Measurements from ENCODE around the gene DRAXIN.

DRAXIN gene

DNA sequence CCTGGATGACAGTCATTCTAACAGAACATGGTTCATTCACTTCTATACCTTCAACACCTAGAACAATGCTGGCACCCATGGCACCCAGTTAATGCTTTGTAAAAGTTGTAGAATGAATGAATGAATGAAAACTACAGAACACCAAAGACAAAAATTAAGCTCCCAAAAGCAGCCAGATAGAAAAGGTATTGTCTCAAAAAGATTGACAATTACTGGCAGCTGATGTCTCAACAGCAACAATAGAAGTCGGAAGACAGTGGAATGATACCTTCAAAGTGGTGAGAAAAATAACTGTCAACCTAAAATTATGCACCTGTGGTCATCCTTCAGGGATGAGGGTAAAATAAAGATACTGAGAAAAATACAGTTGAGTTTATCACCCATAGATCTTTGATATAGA lies 65.5 kb downstream of the DRAXIN start:
- no peak for DNase-seq (ENCODE audit: extremely low read depth, low read depth)
- TF ChIP-seq, protein P1, sequence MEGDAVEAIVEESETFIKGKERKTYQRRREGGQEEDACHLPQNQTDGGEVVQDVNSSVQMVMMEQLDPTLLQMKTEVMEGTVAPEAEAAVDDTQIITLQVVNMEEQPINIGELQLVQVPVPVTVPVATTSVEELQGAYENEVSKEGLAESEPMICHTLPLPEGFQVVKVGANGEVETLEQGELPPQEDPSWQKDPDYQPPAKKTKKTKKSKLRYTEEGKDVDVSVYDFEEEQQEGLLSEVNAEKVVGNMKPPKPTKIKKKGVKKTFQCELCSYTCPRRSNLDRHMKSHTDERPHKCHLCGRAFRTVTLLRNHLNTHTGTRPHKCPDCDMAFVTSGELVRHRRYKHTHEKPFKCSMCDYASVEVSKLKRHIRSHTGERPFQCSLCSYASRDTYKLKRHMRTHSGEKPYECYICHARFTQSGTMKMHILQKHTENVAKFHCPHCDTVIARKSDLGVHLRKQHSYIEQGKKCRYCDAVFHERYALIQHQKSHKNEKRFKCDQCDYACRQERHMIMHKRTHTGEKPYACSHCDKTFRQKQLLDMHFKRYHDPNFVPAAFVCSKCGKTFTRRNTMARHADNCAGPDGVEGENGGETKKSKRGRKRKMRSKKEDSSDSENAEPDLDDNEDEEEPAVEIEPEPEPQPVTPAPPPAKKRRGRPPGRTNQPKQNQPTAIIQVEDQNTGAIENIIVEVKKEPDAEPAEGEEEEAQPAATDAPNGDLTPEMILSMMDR (IDR thresholded peaks at IDR 0.05; ENCODE audit: low read depth, low read length) = no peak

DNA sequence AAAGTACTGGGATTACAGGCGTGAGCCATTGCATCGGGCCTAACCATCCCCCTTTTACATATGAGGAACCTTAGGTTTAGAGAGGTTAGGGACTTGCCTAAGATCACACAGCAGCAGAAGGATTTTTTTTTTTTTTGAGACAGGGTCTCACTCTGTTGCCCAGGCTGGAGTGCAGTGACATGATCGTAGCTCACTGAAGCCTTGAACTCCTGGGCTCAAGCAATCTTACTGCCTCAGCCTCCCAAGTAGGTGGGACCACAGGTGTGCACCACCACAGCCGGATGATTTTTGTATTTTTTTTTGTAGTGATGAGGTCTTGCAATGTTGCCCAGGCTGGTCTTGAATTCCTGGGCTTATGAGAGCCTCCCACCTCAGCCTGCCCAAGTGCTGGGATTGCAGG lies 68.3 kb downstream of the DRAXIN start:
- TF ChIP-seq, protein P1 (IDR thresholded peaks at IDR 0.05; ENCODE audit: low read depth, low read length) = no peak
- no peak for DNase-seq (ENCODE audit: extremely low read depth, low read depth)

DNA sequence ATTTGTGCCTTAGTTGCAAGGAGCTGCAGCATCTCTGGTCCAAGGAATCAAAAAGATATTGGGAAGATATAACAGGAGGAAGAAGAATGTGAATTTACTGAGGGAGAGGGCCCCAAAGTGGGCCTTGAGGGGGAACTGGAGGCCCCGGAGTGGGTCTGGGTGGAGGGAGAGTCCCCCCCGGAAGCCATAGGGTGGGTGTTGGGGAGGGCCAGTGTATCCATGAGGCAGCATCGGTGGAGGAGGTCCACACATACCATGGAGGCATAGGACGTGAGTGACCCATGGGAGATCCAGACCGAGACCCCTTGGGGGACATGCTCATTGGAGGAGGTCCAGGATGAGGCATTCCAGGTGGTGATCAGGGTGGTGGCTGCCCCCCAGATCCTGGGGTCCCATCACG lies 69.8 kb downstream of the DRAXIN start:
- DNase-seq (ENCODE audit: extremely low read depth, low read depth) = no peak
- TF ChIP-seq, protein P1 (IDR thresholded peaks at IDR 0.05; ENCODE audit: low read depth, low read length) = no peak

DNA sequence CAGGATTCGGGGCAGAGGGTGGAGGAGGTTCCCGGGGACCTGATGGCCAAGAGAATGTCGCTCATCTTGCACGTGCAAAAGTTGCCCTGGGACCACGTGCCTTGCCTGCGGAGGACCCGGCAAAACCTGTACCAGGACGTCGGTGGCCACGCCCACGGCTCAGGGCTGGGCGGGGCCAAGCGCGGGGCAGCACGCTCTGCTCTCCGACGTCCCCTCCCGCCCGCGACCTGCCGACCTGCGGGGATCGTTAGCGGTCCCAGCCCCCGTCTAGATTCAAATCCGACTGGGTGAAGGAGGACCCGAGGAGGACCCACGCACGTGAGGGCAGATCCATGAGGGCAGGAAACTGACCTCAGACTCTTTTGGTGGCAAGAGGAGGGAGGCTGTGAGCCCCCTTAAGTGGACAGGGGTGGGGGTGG lies 70.5 kb downstream of the DRAXIN start, which contains the start of gene C1orf167:
Gene C1orf167 (plus strand): TSS at position 206 of the 419 bp plus-strand sequence. CDS start 2,208 bp downstream, outside the sequence.
- no peak for DNase-seq (ENCODE audit: extremely low read depth, low read depth)
- TF ChIP-seq, protein P1 (IDR thresholded peaks at IDR 0.05; ENCODE audit: low read depth, low read length) = no peak

DNA sequence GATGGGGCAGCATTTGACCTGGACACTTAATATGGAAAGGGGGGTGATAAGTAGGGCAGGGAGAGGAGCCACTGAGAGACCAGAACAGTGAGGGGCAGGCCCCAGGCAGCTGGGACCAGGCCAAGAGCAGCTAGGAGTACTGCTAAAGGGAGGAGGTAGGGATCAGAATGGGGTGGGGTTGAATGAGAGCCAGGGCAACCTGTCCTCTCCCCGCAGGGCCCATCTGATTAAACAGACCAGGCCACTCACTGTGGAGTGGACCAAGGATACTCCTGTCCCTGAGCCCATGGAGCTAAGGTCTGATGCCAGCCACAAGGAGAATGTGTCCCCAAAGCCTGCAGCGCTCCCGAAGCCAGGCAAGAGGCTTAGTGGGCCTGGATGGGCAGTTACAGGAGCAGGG lies 72.6 kb downstream of the DRAXIN start:
- no peak for DNase-seq (ENCODE audit: extremely low read depth, low read depth)
- TF ChIP-seq, protein P1 (IDR thresholded peaks at IDR 0.05; ENCODE audit: low read depth, low read length) = no peak

DNA sequence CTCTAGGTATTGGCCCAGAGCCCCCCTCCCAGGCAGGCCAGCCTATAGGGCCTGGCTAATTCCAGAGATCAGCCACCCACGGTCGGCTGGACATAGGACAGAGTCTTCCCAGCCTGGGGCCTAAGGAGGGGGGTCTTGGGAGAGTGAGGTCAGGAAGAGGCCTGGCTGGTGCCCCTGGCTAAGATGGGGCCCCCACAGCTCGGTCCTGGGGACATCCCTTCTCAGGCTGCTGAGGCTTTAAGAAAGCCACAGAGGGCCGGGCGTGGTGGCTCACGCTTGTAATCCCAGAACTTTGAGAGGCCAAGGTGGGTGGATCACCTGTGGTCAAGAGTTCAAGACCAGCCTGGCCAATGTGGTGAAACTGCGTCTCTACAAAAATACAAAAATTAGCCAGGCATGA lies 73.0 kb downstream of the DRAXIN start:
- TF ChIP-seq, protein P1 (IDR thresholded peaks at IDR 0.05; ENCODE audit: low read depth, low read length) = no peak
- DNase-seq (ENCODE audit: extremely low read depth, low read depth) = no peak

DNA sequence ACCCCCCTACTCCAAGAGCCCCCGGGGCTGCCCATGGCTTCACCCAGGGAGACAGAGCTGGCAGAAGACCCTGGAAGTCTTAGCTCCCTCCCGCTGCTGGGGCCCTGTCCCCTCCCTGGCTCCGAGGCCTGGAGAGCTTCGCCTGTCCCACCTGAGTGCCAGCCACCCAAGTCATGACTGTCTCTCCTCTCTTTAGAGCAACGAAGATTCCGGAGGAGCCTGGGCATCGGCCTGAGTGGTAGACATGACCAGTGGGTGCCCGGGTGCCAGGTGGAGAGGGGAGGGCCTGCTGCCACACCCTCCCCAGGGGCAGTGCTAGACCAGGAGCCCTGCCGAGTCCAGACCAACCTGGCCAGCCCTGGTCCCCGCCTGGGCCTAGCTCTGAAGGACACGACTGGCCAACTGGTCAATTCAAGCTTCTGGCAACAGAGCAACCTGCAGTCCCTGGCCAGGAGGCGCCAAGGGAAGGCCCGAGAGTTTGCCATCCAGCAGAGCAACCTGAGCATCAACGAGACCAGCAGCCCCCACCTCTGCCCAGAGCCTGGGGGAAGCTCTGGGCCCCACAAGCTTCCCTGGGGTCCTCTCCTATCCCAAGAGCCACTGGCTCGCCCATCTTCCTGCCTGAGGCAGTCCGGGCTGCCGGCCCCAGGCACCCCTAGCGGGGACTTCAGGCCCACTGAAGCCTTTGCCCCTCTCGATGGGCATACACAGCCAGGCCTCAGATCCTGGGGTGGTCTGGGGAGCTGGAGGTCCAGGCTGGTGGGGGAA lies 74.3 kb downstream of the DRAXIN start:
- TF ChIP-seq, protein P1 (IDR thresholded peaks at IDR 0.05; ENCODE audit: low read depth, low read length) = no peak

More for the DNA sequence above, 74.3 kb downstream of the DRAXIN start:
- no peak for DNase-seq (ENCODE audit: extremely low read depth, low read depth)

Data from AG09319 (cell line).